ENCODE results near the gene PPP1R1C. TPM values are rescaled to one million over a fixed set of nuclear protein-coding genes. Genes with fewer than 3 reads are reported as not detected.

The PPP1R1C gene
- total and polyA plus RNA-seq, 4 donors, result 5.4 to 21.7 (median 11.3) TPM

- Histone ChIP-seq H3K4me1 (ENCODE audit: control insufficient read depth in 4 of 4, insufficient read depth in 4 of 4, low read length in 3 of 4) (peaks cover 2 to 15% (median 5%) of the 10 kb centered on the region in 4 donors), H3K27ac (ENCODE audit: low read depth in 1 of 2, low read length in 2 of 2) (no peak overlapping the region), H3K9me3 (ENCODE audit: control insufficient read depth in 4 of 4, low read length in 3 of 4) (no peaks in the 10 kb centered on the region), H3K27me3 (ENCODE audit: control insufficient read depth in 4 of 4, insufficient read depth in 4 of 4, low read length in 3 of 4) (no peaks in the 10 kb centered on the region), H3K4me3 (ENCODE audit: low read depth in 1 of 3, low read length in 3 of 3) (no peak overlapping the region), H3K36me3 (ENCODE audit: control insufficient read depth in 4 of 4, insufficient read depth in 3 of 4, low read depth in 1 of 4, low read length in 3 of 4) (no peaks in the 10 kb centered on the region), H3K9ac (ENCODE audit: low read depth in 1 of 2, low read length in 2 of 2) (no peak overlapping the region)
- DNase-seq (ENCODE audit: low spot score), result no peak
- TF ChIP-seq TAF1 (conservative IDR thresholded peaks at IDR 0.05) (no peak), CTCF (IDR thresholded peaks at IDR 0.05; ENCODE audit: low read depth, low read length, missing input control) (no peak), YY1 (IDR thresholded peaks at IDR 0.05) (no peak)
- 93% methylated on average over 3 of the region's 3 CpGs for WGBS
Measured at GRCh38 chr2:181971032-181971431, 14.6 kb upstream of the PPP1R1C start.

- WGBS, result 91% methylated on average over 5 of the region's 5 CpGs
- TF ChIP-seq SP1 (IDR thresholded peaks at IDR 0.05), result no peak
- TF ChIP-seq HNF4A (conservative IDR thresholded peaks at IDR 0.05), result no peak
Measured at GRCh38 chr2:181972431-181973170, 13.1 kb upstream of the PPP1R1C start.

GRCh38 chr2:181973171-181973783 is 12.4 kb upstream of the PPP1R1C start:
- TF ChIP-seq ATF3 (IDR thresholded peaks at IDR 0.05), result no peak
- no peak for TF ChIP-seq SP1 (IDR thresholded peaks at IDR 0.05)
- TF ChIP-seq CTCF (IDR thresholded peaks at IDR 0.05; ENCODE audit: low read depth, low read length, missing input control), result no peak
- no peak for TF ChIP-seq TAF1 (conservative IDR thresholded peaks at IDR 0.05)
- no peak for TF ChIP-seq GABPA (IDR thresholded peaks at IDR 0.05 in 1 of 2, conservative IDR thresholded peaks at IDR 0.05 in 1 of 2)
- WGBS, result 85% methylated on average over 5 of the region's 5 CpGs
- DNase-seq (ENCODE audit: low spot score), result no peak
- Histone ChIP-seq H3K4me1 (ENCODE audit: control insufficient read depth in 4 of 4, insufficient read depth in 4 of 4, low read length in 3 of 4) (peaks cover 2 to 15% (median 5%) of the 10 kb centered on the region in 4 donors), H3K4me3 (ENCODE audit: low read depth in 1 of 3, low read length in 3 of 3) (no peak overlapping the region), H3K27me3 (ENCODE audit: control insufficient read depth in 4 of 4, insufficient read depth in 4 of 4, low read length in 3 of 4) (no peaks in the 10 kb centered on the region), H3K9ac (ENCODE audit: low read depth in 1 of 2, low read length in 2 of 2) (no peak overlapping the region), H3K9me3 (ENCODE audit: control insufficient read depth in 4 of 4, low read length in 3 of 4) (no peaks in the 10 kb centered on the region), H3K27ac (ENCODE audit: low read depth in 1 of 2, low read length in 2 of 2) (no peak overlapping the region), H3K36me3 (ENCODE audit: control insufficient read depth in 4 of 4, insufficient read depth in 3 of 4, low read depth in 1 of 4, low read length in 3 of 4) (no peaks in the 10 kb centered on the region)

More at GRCh38 chr2:181972431-181973170, 13.1 kb upstream of the PPP1R1C start:
- no peak for DNase-seq (ENCODE audit: low spot score)
- Histone ChIP-seq H3K9ac (ENCODE audit: low read depth in 1 of 2, low read length in 2 of 2) (no peak overlapping the region), H3K27ac (ENCODE audit: low read depth in 1 of 2, low read length in 2 of 2) (no peak overlapping the region), H3K4me1 (ENCODE audit: control insufficient read depth in 4 of 4, insufficient read depth in 4 of 4, low read length in 3 of 4) (peaks cover 2 to 15% (median 5%) of the 10 kb centered on the region in 4 donors), H3K27me3 (ENCODE audit: control insufficient read depth in 4 of 4, insufficient read depth in 4 of 4, low read length in 3 of 4) (no peaks in the 10 kb centered on the region), H3K4me3 (ENCODE audit: low read depth in 1 of 3, low read length in 3 of 3) (no peak overlapping the region), H3K36me3 (ENCODE audit: control insufficient read depth in 4 of 4, insufficient read depth in 3 of 4, low read depth in 1 of 4, low read length in 3 of 4) (no peaks in the 10 kb centered on the region), H3K9me3 (ENCODE audit: control insufficient read depth in 4 of 4, low read length in 3 of 4) (no peaks in the 10 kb centered on the region)

Data from liver (tissue), 9 donors.